ENCODE measurements around the gene BLACAT1.

The BLACAT1 gene

DNA sequence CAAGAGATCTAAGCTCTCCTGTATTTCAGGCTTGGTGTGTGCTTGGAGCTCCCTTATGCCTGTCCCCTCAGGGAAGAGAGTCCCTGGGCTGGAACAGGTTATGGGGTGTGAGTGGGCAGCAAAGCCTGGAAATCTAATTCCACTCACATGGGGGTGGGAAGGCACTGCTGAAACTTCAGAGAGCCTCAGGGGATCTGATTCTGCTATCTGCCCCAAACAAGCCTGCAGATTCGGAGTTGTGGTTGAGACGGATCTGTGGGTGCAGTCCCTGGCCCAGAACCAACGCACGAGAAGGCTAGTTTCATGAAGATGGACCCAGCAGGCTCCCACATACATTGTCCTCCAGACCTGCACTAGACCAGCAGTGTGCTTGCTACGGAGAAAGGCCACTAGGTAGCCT, 2.9 kb downstream of the BLACAT1 start:
- DNase-seq: no peak

GRCh38 chr1:205452364-205452763, 3.5 kb downstream of the BLACAT1 start:
- DNase-seq: no peak

- no peak for DNase-seq
These were observed 4.1 kb downstream of the BLACAT1 start for GRCh38 chr1:205451759-205452164.

- no peak for DNase-seq
These were observed 4.6 kb downstream of the BLACAT1 start for GRCh38 chr1:205451202-205451601.

DNA sequence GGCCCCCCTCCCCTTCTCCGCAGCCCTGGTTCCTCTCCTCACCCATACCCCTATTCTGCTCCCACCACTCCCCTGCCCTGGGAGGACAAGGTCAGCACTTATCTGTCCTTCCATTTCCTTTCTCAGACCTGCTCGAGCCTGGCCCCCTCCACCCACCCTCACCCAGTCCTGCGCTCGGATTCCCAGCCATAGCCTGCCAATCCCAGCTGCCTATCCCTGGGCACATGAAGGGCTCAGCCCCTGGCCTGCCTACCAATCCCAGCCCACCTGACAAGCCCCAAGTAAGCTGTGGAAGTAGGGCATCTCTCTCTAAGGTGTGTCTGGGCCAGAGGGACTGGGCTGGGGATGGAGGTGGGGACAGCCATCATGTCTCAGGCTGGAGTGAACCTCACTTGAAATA, 5.4 kb downstream of the BLACAT1 start:
- DNase-seq: no peak

DNA sequence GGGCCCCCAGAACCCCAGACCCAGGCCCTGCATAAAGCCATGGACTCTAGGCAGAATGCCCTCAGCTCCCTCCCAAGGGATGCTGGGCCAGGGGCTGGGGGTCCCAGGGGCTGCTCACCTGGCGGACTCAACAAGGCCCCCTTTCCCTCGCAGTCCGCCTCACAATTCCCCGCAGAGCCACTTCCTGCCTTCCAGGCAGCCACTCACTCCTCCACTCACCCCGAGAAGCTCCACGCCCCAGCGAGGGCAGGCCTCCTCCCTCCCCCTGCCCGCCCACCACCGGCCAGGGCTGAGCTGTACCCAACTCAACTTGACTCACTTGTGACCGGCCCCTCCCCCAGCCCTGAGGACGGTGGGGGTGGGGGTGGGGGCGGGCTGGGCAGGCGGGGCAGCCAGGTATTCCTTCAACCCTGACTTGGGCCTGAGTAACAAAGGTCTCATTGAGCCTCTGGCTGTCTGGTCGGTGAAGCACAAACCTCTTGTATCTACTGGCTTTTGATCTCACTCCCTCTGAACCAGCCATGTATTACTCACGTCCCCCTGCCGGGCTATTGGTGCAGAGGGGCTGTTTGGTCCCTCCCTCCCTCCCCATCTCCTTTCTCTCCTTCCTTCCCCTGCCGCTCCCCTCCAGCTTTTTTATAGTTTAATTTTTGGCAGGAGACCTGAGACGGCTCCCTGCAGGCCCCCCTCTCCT, 5.9 kb downstream of the BLACAT1 start:
- no peak for DNase-seq

- DNase-seq: no peak
These were observed 6.5 kb downstream of the BLACAT1 start for GRCh38 chr1:205449254-205449749.

DNA sequence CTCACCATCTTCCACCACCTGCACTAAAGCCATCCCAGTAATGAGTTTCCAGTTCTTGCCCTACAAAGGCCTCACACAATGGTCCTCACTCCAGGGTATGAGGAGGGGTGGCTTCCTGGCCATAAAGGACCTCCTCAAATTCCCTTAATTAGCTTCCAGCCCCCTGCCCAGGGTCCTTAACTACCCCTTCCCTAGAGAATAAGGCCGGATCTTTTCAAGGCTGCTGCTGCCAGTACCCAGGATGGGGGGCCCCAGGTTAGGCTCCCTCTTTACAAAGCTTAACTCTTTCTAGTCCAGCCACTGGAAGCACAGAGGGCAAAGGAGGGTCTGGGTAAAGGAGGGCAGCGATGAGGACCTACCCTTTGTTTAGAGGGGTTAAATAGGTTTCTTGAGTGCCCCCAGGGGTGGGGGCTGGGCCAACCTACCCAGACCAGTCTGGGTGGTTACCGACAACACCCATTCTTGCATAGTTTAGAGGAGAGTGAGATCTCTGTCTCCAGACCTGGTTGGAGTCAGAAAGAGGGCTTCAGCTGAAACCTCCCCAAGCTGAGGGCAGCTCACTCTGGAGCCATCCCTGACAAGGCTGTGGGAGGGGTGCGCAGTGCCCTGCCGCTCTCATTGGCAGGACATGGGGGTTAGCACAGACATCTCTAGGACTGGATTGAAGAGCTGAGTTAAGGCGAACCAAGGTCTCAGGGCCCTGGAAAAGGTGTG, 7.1 kb downstream of the BLACAT1 start:
- no peak for DNase-seq

DNA sequence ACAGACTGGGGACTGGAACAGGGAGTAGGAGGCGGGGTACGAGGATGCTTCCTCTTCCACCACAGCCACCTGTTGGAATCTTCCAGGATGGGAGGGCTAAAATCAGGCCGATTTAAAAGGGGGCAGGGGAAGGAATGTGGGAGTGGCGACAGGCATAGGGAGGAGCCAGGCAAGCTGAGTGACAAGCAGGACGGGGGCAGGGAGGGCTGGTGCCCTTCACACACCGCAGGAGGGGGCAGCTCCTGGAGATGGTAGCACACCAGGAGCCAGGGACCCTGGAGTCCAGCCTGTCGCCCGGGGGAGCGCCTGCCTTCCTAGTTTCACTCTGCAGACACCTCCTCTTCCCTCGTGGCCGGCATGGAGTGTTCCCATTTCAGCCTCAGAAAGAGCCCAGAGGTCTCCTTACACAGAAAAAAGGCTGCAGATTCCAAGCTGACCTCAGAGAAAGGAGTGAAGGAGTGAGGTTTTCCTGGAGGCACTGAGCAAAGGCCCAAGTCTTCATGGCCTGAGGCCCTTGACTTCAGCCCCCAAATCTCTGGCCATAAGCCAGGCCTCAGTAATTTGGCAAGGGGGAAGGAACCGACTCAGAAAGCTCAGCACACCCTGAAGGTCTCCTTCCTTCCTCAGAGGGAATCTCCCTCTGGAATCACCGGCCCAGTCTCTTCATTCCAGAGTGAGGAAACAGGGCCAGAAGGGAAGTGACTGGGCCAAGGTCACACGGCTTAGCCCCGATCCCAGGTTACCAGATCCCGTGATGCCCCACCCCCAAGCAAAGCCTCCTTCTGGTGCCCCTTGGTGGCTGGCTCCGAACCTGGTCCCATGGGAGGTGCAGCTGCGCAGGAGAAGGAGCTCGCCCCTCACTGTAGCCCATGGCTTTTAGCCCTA, 8.1 kb downstream of the BLACAT1 start:
- no peak for DNase-seq

GRCh38 chr1:205446828-205447227, 9.0 kb downstream of the BLACAT1 start:
- DNase-seq: no peak

- DNase-seq: no peak
These were observed 10.3 kb downstream of the BLACAT1 start for GRCh38 chr1:205445646-205445935.

DNA sequence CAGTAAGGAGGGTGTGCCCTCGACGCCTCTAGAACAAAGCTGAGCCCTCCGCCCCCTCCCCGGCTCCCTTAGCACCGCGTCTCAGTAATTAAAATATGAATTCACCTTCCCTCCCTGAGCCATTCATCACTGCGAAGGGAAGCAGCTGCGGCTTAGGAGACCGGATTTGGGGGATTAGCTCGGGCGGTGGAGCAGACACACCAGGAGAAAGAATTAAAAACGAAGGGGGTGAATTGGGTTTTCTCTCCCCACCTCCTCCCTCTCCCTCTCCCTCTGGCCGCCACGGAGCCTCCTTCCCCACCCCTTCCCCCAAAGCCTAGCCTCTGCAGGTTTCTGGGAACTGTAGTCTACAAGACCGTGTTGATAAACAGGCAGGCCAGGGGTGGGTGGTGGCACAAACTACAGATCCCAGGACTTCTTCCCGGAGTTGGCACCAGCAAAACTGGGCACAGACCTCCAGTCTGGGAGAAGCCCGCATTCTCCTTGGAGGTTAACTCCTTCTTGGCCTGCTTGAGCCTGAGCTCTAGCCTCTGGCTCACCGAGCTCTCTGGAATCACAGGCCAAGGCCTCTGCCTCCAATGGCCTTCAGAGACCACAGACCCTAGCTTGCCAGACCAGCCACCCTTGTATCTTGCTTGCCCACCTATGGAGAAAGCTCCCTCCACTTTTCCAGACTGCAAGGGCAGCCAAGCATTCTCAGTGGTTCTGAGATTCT, 10.8 kb downstream of the BLACAT1 start:
- DNase-seq: no peak

- DNase-seq: no peak
These were observed 11.4 kb downstream of the BLACAT1 start for GRCh38 chr1:205444300-205444930.

DNA sequence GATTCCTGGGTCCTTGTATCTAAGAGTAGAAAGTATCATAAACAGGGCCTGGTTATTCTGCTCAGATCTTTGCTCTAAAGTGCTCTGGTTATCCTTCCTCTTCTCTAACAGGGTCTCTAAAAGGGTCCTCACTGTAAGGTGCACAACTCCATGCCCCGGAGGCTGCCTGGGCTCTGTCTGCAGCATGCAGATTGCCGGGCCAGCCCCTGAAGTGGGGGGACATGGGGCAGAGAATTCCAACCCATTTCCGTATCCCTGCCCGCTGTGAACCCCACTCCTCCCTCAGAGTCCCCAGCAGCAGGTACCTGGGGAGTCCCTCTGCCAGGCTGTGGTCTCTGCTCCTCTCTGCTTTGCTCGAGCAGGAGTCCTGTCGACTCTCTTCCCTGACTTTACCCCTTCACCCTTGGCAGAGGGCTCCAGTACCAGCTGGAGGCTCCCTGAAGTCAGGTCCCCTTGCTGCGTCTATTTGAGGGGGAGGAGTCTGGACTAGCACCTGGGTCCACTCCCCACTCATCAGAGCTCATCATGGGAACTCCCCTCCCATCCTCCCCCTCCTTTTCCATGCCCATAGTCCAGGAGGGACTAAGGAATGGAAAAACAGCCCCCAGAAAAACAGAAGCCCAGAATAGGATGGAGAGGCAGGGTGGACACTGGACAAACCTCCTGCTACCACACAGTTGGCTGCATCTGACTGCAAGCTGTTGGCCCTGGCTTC, 12.1 kb downstream of the BLACAT1 start:
- no peak for DNase-seq

GRCh38 chr1:205442051-205442725, 13.7 kb downstream of the BLACAT1 start:
- DNase-seq: no peak

GRCh38 chr1:205441716-205442050, 14.2 kb downstream of the BLACAT1 start:
- DNase-seq: no peak

GRCh38 chr1:205441318-205441633, 14.6 kb downstream of the BLACAT1 start:
- no peak for DNase-seq

DNA sequence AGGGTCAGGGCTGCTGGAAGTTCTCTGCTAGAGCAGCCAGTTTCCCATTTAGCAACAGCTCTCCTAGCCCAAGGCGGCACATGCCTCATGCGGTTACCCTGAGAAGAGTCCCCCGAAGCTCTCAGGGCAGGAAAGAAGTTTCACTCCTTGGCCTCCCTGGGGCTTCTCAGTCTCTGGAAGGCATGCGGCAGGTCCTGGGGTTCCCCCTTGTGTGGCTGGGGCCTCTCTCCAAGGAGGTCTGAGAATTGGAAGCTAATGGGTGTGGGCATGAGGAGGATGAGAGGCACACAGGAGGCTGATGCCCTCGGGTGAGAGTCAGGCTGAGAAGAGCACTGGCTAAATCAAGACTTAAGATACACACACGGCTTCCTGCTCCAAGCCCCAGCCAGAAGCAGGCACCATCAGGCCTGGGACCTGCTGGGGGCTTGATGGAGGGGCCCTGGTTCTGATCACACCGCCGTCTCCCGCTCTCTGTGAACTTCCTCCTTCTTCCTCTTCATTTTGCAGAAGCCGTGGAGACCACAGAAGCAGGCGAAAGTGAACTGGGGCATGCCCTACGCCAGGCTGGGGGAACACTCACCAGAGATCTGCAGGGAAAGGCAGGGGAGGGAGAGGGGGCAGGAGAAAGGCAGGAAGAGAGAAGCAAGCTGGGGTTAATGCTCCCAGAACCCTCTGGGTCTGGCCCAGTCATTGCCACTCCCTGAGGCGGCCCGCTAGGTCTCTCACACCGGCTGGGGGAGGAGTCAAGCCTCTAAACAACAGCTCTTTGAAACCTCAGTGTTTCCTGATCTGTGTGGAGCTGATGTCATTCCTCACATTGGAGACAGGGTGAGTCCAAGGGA, 15.1 kb downstream of the BLACAT1 start:
- DNase-seq: peak; percentile 62

GRCh38 chr1:205440121-205440475, 15.7 kb downstream of the BLACAT1 start:
- no peak for DNase-seq
